Measurements from ENCODE around the gene ACACB. TPM values are rescaled to one million over a fixed set of nuclear protein-coding genes. Genes with fewer than 3 reads are reported as not detected.

Gene ACACB
- total and polyA plus RNA-seq, 4 donors: 8.4 to 70.3 (median 30.1) TPM

DNA sequence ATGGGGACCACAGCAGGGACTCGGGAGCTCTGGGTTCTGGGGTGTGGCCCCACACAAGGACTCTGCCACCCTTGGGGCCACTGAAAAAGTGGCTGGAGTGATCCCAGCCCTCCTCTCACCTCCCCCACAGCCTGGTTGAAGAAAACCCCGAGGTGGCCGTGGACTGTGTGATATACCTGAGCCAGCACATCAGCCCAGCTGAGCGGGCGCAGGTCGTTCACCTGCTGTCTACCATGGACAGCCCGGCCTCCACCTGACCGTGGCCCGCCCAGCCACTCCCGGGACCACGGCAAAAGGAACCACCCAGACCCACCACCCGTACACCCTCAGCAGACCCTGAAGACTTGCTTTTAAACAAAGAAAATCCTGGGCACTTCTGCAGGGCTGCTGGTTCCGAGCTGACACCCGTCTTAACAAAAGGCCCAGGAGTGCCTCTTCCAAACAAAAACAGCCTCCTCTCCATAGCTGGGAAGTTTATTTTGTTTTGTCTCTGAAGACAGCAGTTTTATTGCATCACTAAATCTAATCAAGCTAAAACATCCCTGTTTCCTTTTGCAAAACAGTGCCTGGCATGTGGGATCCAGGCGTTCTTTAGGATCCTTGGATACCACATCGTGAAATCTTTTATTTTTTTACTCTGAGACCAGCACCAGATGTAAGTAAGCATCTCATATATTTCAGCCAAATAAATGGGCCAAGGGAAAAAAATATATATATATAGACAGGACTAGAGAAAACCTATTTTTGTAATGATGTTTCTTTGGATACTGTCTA is 149.9 kb downstream of the ACACB start:
- Histone ChIP-seq H3K27ac (ENCODE audit: low read depth in 1 of 2, low read length in 2 of 2) (no peak overlapping the region), H3K4me1 (ENCODE audit: control insufficient read depth in 1 of 2, insufficient read depth in 2 of 2, low read length in 2 of 2) (no peaks in the 10 kb centered on the region), H3K27me3 (ENCODE audit: control insufficient read depth in 1 of 2, insufficient read depth in 2 of 2, low read length in 1 of 2) (no peaks in the 10 kb centered on the region), H3K36me3 (ENCODE audit: control insufficient read depth in 1 of 2, insufficient read depth in 2 of 2, low read length in 1 of 2) (peaks cover 0 to 2% of the 10 kb centered on the region in 2 donors), H3K9me3 (ENCODE audit: control insufficient read depth, low read length) (no peaks in the 10 kb centered on the region), H3K4me3 (ENCODE audit: low read length in 2 of 2) (no peak overlapping the region)
- intact Hi-C loops (cut with DNase I): no loop called here
- 81% methylated on average over 16 of the region's 16 CpGs for WGBS, 2 donors
- ATAC-seq (ENCODE audit: low FRiP score): no peak
- DNase-seq: no peak

DNA sequence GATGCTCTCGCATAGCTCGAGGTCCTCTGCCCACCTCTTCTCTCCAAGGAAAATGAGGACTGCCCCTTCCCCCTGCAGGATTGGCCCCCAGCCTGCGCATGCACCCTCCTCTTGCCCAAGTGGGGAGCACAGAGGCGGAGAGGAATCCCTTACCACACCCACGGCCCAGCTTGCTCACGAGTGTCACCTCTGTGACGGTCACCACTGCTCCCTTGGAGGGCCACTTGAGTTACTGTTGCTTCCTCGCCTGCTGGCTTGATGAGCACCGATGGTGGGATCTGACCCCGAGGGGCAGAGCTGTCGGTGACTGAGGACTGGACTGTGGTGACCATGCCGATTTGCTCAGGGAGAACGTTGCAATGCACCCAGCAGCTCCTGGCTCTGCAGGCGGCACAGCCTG is 151.0 kb downstream of the ACACB start:
- Histone ChIP-seq H3K9me3 (ENCODE audit: control insufficient read depth, low read length) (no peaks in the 10 kb centered on the region), H3K4me1 (ENCODE audit: control insufficient read depth in 1 of 2, insufficient read depth in 2 of 2, low read length in 2 of 2) (no peaks in the 10 kb centered on the region), H3K27ac (ENCODE audit: low read depth in 1 of 2, low read length in 2 of 2) (no peak overlapping the region), H3K36me3 (ENCODE audit: control insufficient read depth in 1 of 2, insufficient read depth in 2 of 2, low read length in 1 of 2) (peaks cover 0 to 2% of the 10 kb centered on the region in 2 donors), H3K27me3 (ENCODE audit: control insufficient read depth in 1 of 2, insufficient read depth in 2 of 2, low read length in 1 of 2) (no peaks in the 10 kb centered on the region), H3K4me3 (ENCODE audit: low read length in 2 of 2) (no peak overlapping the region)
- intact Hi-C loops (cut with DNase I): no loop called here
- ATAC-seq (ENCODE audit: low FRiP score) (no peak), DNase-seq (no peak)
- WGBS, 2 donors: 86 to 87% methylated on average over 14 of the region's 14 CpGs

- 90 to 94% methylated on average over 4 of the region's 4 CpGs for WGBS, 2 donors
- Histone ChIP-seq H3K27me3 (ENCODE audit: control insufficient read depth in 1 of 2, insufficient read depth in 2 of 2, low read length in 1 of 2) (no peaks in the 10 kb centered on the region), H3K9me3 (ENCODE audit: control insufficient read depth, low read length) (no peaks in the 10 kb centered on the region), H3K27ac (ENCODE audit: low read depth in 1 of 2, low read length in 2 of 2) (no peak overlapping the region), H3K36me3 (ENCODE audit: control insufficient read depth in 1 of 2, insufficient read depth in 2 of 2, low read length in 1 of 2) (peaks cover 0 to 2% of the 10 kb centered on the region in 2 donors), H3K4me3 (ENCODE audit: low read length in 2 of 2) (no peak overlapping the region), H3K4me1 (ENCODE audit: control insufficient read depth in 1 of 2, insufficient read depth in 2 of 2, low read length in 2 of 2) (no peaks in the 10 kb centered on the region)
- no peak for ATAC-seq (ENCODE audit: low FRiP score)
- DNase-seq: peak in 1 of 2 donors; percentile 4
- intact Hi-C loops (cut with DNase I): no loop called here
Observed at GRCh38 chr12:109268896-109269295, 152.5 kb downstream of the ACACB start.

GRCh38 chr12:109269428-109269827 is 153.0 kb downstream of the ACACB start:
- DNase-seq: peak in 1 of 2 donors; percentile 8
- H3K4me1 ChIP-seq (ENCODE audit: control insufficient read depth in 1 of 2, insufficient read depth in 2 of 2, low read length in 2 of 2): no peaks in the 10 kb centered on the region
- intact Hi-C loops (cut with DNase I): no loop called here
- 51 to 54% methylated on average over 3 of the region's 3 CpGs for WGBS, 2 donors
- H3K27ac ChIP-seq (ENCODE audit: low read depth in 1 of 2, low read length in 2 of 2): no peak overlapping the region
- H3K9me3 ChIP-seq (ENCODE audit: control insufficient read depth, low read length): no peaks in the 10 kb centered on the region
- no peak overlapping the region for H3K4me3 ChIP-seq (ENCODE audit: low read length in 2 of 2)
- no peaks in the 10 kb centered on the region for H3K27me3 ChIP-seq (ENCODE audit: control insufficient read depth in 1 of 2, insufficient read depth in 2 of 2, low read length in 1 of 2)
- peaks cover 0 to 2% of the 10 kb centered on the region in 2 donors for H3K36me3 ChIP-seq (ENCODE audit: control insufficient read depth in 1 of 2, insufficient read depth in 2 of 2, low read length in 1 of 2)
- no peak for ATAC-seq (ENCODE audit: low FRiP score)

- H3K4me3 ChIP-seq (ENCODE audit: low read length in 2 of 2): no peak overlapping the region
- no peaks in the 10 kb centered on the region for H3K36me3 ChIP-seq (ENCODE audit: control insufficient read depth in 1 of 2, insufficient read depth in 2 of 2, low read length in 1 of 2)
- H3K27me3 ChIP-seq (ENCODE audit: control insufficient read depth in 1 of 2, insufficient read depth in 2 of 2, low read length in 1 of 2): no peaks in the 10 kb centered on the region
- no peak overlapping the region for H3K27ac ChIP-seq (ENCODE audit: low read depth in 1 of 2, low read length in 2 of 2)
- WGBS, 2 donors: 0 to 20% methylated on average over 1 of the region's 1 CpG
- intact Hi-C loops (cut with DNase I): no loop called here
- no peaks in the 10 kb centered on the region for H3K4me1 ChIP-seq (ENCODE audit: control insufficient read depth in 1 of 2, insufficient read depth in 2 of 2, low read length in 2 of 2)
- DNase-seq (no peak), ATAC-seq (ENCODE audit: low FRiP score) (no peak)
- H3K9me3 ChIP-seq (ENCODE audit: control insufficient read depth, low read length): no peaks in the 10 kb centered on the region
Observed at GRCh38 chr12:109270494-109270893, 154.1 kb downstream of the ACACB start.

- WGBS, 2 donors: 89 to 91% methylated on average over 3 of the region's 3 CpGs
- Histone ChIP-seq H3K36me3 (ENCODE audit: control insufficient read depth in 1 of 2, insufficient read depth in 2 of 2, low read length in 1 of 2) (no peaks in the 10 kb centered on the region), H3K9me3 (ENCODE audit: control insufficient read depth, low read length) (no peaks in the 10 kb centered on the region), H3K27me3 (ENCODE audit: control insufficient read depth in 1 of 2, insufficient read depth in 2 of 2, low read length in 1 of 2) (no peaks in the 10 kb centered on the region), H3K4me3 (ENCODE audit: low read length in 2 of 2) (no peak overlapping the region), H3K4me1 (ENCODE audit: control insufficient read depth in 1 of 2, insufficient read depth in 2 of 2, low read length in 2 of 2) (no peaks in the 10 kb centered on the region), H3K27ac (ENCODE audit: low read depth in 1 of 2, low read length in 2 of 2) (no peak overlapping the region)
- no peak for ATAC-seq (ENCODE audit: low FRiP score)
- intact Hi-C loops (cut with DNase I): no loop called here
- no peak for DNase-seq
Observed at GRCh38 chr12:109271418-109271817, 155.0 kb downstream of the ACACB start.

GRCh38 chr12:109273354-109273753 is 157.0 kb downstream of the ACACB start:
- DNase-seq (peak in 1 of 2 donors; percentile 68), ATAC-seq (ENCODE audit: low FRiP score) (no peak)
- Histone ChIP-seq H3K4me3 (ENCODE audit: low read length in 2 of 2) (no peak overlapping the region), H3K9me3 (ENCODE audit: control insufficient read depth, low read length) (no peaks in the 10 kb centered on the region), H3K27me3 (ENCODE audit: control insufficient read depth in 1 of 2, insufficient read depth in 2 of 2, low read length in 1 of 2) (no peaks in the 10 kb centered on the region), H3K36me3 (ENCODE audit: control insufficient read depth in 1 of 2, insufficient read depth in 2 of 2, low read length in 1 of 2) (no peaks in the 10 kb centered on the region), H3K27ac (ENCODE audit: low read depth in 1 of 2, low read length in 2 of 2) (no peak overlapping the region), H3K4me1 (ENCODE audit: control insufficient read depth in 1 of 2, insufficient read depth in 2 of 2, low read length in 2 of 2) (no peaks in the 10 kb centered on the region)
- intact Hi-C loops (cut with DNase I): no loop called here
- 22 to 23% methylated on average over 16 of the region's 16 CpGs for WGBS, 2 donors

DNA sequence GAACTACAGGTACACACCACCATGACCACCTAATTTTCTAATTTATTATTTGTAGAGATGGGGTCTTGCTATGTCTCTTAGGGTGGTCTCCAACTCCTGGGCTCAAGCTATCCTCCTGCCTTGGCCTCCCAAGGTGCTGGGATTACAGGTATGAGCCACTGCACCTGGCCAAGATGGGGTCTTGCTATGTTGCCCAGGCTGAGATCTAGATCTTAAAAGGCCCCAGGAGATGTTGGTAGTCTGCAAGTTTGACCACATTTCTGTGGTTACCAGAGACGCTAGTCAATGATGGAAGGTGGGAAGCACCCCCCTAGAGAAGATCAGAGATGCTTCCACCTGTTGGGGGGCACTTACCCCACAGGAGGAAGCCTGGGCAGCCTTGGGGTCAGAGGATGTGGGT is 158.0 kb downstream of the ACACB start:
- intact Hi-C loops (cut with DNase I): no loop called here
- Histone ChIP-seq H3K4me1 (ENCODE audit: control insufficient read depth in 1 of 2, insufficient read depth in 2 of 2, low read length in 2 of 2) (no peaks in the 10 kb centered on the region), H3K36me3 (ENCODE audit: control insufficient read depth in 1 of 2, insufficient read depth in 2 of 2, low read length in 1 of 2) (no peaks in the 10 kb centered on the region), H3K27me3 (ENCODE audit: control insufficient read depth in 1 of 2, insufficient read depth in 2 of 2, low read length in 1 of 2) (no peaks in the 10 kb centered on the region), H3K4me3 (ENCODE audit: low read length in 2 of 2) (no peak overlapping the region), H3K27ac (ENCODE audit: low read depth in 1 of 2, low read length in 2 of 2) (no peak overlapping the region), H3K9me3 (ENCODE audit: control insufficient read depth, low read length) (no peaks in the 10 kb centered on the region)
- 89 to 96% methylated on average over 1 of the region's 1 CpG for WGBS, 2 donors
- no peak for DNase-seq
- ATAC-seq (ENCODE audit: low FRiP score): no peak

GRCh38 chr12:109275173-109275572 is 158.8 kb downstream of the ACACB start:
- DNase-seq (no peak), ATAC-seq (ENCODE audit: low FRiP score) (no peak)
- Histone ChIP-seq H3K4me3 (ENCODE audit: low read length in 2 of 2) (no peak overlapping the region), H3K4me1 (ENCODE audit: control insufficient read depth in 1 of 2, insufficient read depth in 2 of 2, low read length in 2 of 2) (no peaks in the 10 kb centered on the region), H3K27ac (ENCODE audit: low read depth in 1 of 2, low read length in 2 of 2) (no peak overlapping the region), H3K9me3 (ENCODE audit: control insufficient read depth, low read length) (no peaks in the 10 kb centered on the region), H3K27me3 (ENCODE audit: control insufficient read depth in 1 of 2, insufficient read depth in 2 of 2, low read length in 1 of 2) (no peaks in the 10 kb centered on the region), H3K36me3 (ENCODE audit: control insufficient read depth in 1 of 2, insufficient read depth in 2 of 2, low read length in 1 of 2) (no peaks in the 10 kb centered on the region)
- WGBS, 2 donors: 75 to 78% methylated on average over 4 of the region's 4 CpGs
- intact Hi-C loops (cut with DNase I): no loop called here
